GM23338 (cell line): ENCODE measurements around the gene PSMG2. TPM values are rescaled to one million over a fixed set of nuclear protein-coding genes. Genes with fewer than 3 reads are reported as not detected.

Experiments used
- ATAC-seq: fragments of 200-7000 bp; cut with Tn5 transposase; 3 replicates; pipeline ENCODE4 v1.9.1; 2020
- DNase-seq: peaks from one replicate; pipeline ENCODE4 v3.0.0-alpha.2; 2015; ENCODE audit warnings: low spot score
- H2AFZ ChIP-seq: fragments of 200-600 bp; sonication (generic); 2 replicates; pipeline ENCODE4 v1.8.0; 2016; ENCODE audit warnings: antibody characterized with exemption, mild to moderate bottlenecking, moderate library complexity
- H3F3A ChIP-seq: fragments of 200-600 bp; sonication (generic); replicated peaks from 2 replicates; pipeline ENCODE4 v1.8.0; 2017; ENCODE audit warnings: antibody characterized with exemption, mixed run types, low read depth
- H3K27ac ChIP-seq: fragments of 200-600 bp; sonication (generic); 2 replicates; pipeline ENCODE4 v1.6.1; 2016; ENCODE audit warnings: low read depth
- H3K27me3 ChIP-seq: fragments of 200-600 bp; sonication (generic); 2 replicates; pipeline ENCODE4 v1.8.0; 2016; ENCODE audit warnings: mild to moderate bottlenecking, mixed run types, moderate library complexity; ENCODE audit not compliant: insufficient read depth
- H3K36me3 ChIP-seq: fragments of 200-600 bp; sonication (generic); 2 replicates; pipeline ENCODE4 v1.8.0; 2016; ENCODE audit warnings: mild to moderate bottlenecking; ENCODE audit not compliant: insufficient read depth
- H3K4me1 ChIP-seq: fragments of 200-600 bp; sonication (generic); 2 replicates; pipeline ENCODE4 v1.8.0; 2016; ENCODE audit warnings: mild to moderate bottlenecking, moderate library complexity; ENCODE audit not compliant: insufficient read depth
- H3K4me2 ChIP-seq: fragments of 200-600 bp; sonication (generic); 2 replicates; pipeline ENCODE4 v1.7.1; 2017; ENCODE audit warnings: mixed run types
- H3K4me3 ChIP-seq: fragments of 200-600 bp; sonication (generic); 2 replicates; pipeline ENCODE4 v1.6.1; 2016; ENCODE audit warnings: mixed run types
- H3K79me2 ChIP-seq: fragments of 200-600 bp; sonication (generic); replicated peaks from 2 replicates; pipeline ENCODE4 v1.8.0; 2017; ENCODE audit warnings: mild to moderate bottlenecking; ENCODE audit not compliant: insufficient read depth
- H3K9me2 ChIP-seq: fragments of 200-600 bp; sonication (generic); 2 replicates; pipeline ENCODE4 v1.8.0; 2017; ENCODE audit not compliant: insufficient read depth
- H4K20me1 ChIP-seq: fragments of 200-600 bp; sonication (generic); replicated peaks from 2 replicates; pipeline ENCODE4 v1.8.0; 2017; ENCODE audit warnings: mild to moderate bottlenecking; ENCODE audit not compliant: insufficient read depth
- H3K27ac Mint-ChIP-seq: 2 replicates; pipeline ENCODE4 v1.8.0; 2020; ENCODE audit warnings: inconsistent platforms, mild to moderate bottlenecking, moderate library complexity, mixed read lengths
- H3K27me3 Mint-ChIP-seq: 3 replicates; pipeline ENCODE4 v1.8.0; 2022; ENCODE audit warnings: low read depth, mild to moderate bottlenecking, moderate library complexity, mixed read lengths, inconsistent platforms; ENCODE audit not compliant: insufficient read depth, poor library complexity
- H3K36me3 Mint-ChIP-seq: 3 replicates; pipeline ENCODE4 v1.8.0; 2021; ENCODE audit warnings: low read depth, mild to moderate bottlenecking, inconsistent platforms, moderate library complexity, mixed read lengths
- H3K4me1 Mint-ChIP-seq: 3 replicates; pipeline ENCODE4 v1.8.0; 2020; ENCODE audit warnings: mild to moderate bottlenecking, inconsistent platforms, mixed read lengths
- H3K4me3 Mint-ChIP-seq: 3 replicates; pipeline ENCODE4 v1.8.0; 2021; ENCODE audit warnings: moderate library complexity, mild to moderate bottlenecking, inconsistent platforms, mixed read lengths
- H3K9me3 Mint-ChIP-seq: 3 replicates; pipeline ENCODE4 v1.8.0; 2020; ENCODE audit warnings: moderate library complexity, mild to moderate bottlenecking, inconsistent platforms, mixed read lengths
- CREB1 ChIP-seq: fragments of 250-450 bp; sonication (Bioruptor Pico); IDR thresholded peaks from 2 replicates; pipeline ENCODE4 v1.5.0; 2020; ENCODE audit warnings: low read depth, mild to moderate bottlenecking, moderate library complexity
- ETS1 ChIP-seq: IDR thresholded peaks from 2 replicates; pipeline ENCODE4 v1.6.1; 2016; ENCODE audit warnings: antibody characterized with exemption
- EZH2 ChIP-seq: fragments of 200-600 bp; sonication (generic); IDR thresholded peaks from one replicate; pipeline ENCODE4 v1.8.0; 2017; ENCODE audit warnings: antibody characterized with exemption, mild to moderate bottlenecking, low read depth; ENCODE audit not compliant: unreplicated experiment
- EZH2phosphoT487 ChIP-seq: fragments of 200-600 bp; sonication (generic); IDR thresholded peaks from one replicate; pipeline ENCODE4 v1.8.1; 2018; ENCODE audit warnings: antibody characterized with exemption; ENCODE audit not compliant: unreplicated experiment
- JUNB ChIP-seq: IDR thresholded peaks from one replicate; pipeline ENCODE4 v1.6.1; 2016; ENCODE audit warnings: antibody characterized with exemption; ENCODE audit not compliant: unreplicated experiment
- NANOG ChIP-seq: IDR thresholded peaks from 2 replicates; pipeline ENCODE4 v1.6.1; 2016; ENCODE audit warnings: antibody characterized with exemption, borderline replicate concordance
- POLR2AphosphoS5 ChIP-seq: IDR thresholded peaks from 2 replicates; pipeline ENCODE4 v1.6.1; 2016; ENCODE audit warnings: antibody characterized with exemption, low read depth
- REST ChIP-seq: IDR thresholded peaks from one replicate; pipeline ENCODE4 v1.6.1; 2018; ENCODE audit warnings: antibody characterized with exemption; ENCODE audit not compliant: unreplicated experiment
- STAT1 ChIP-seq: IDR thresholded peaks from one replicate; pipeline ENCODE4 v1.6.1; 2016; ENCODE audit warnings: antibody characterized with exemption; ENCODE audit not compliant: unreplicated experiment
- ZNF114 ChIP-seq: fragments of 250-450 bp; sonication (Bioruptor Pico); IDR thresholded peaks from 2 replicates; pipeline ENCODE4 v1.5.0; 2020; ENCODE audit warnings: mild to moderate bottlenecking, moderate library complexity
- ZNF331 ChIP-seq: fragments of 250-450 bp; sonication (Bioruptor Pico); IDR thresholded peaks from 2 replicates; pipeline ENCODE4 v1.5.0; 2020; ENCODE audit warnings: low read depth, mild to moderate bottlenecking, moderate library complexity
- polyA plus RNA-seq: library from polyadenylated mRNA; unstranded; fragments of >200 nt; fragmentation: Nextera tagmentation; extraction: Ambion mirVana; gene quantifications from 2 replicates; pipeline ENCODE4 v1.2.1, GENCODE V29; 2016
- total RNA-seq: library from RNA; depleted of rRNA; stranded (reverse); fragments of >200 nt; shearing (Covaris generic); gene quantifications from 2 replicates; pipeline ENCODE4 v1.2.3, GENCODE V29; 2014
- TF ChIP-seq, protein P1 (sequence below), 2 experiments: fragments of 200-600 bp in 1 of 2; sonication (generic) in 1 of 2; conservative IDR thresholded peaks; 2 replicates each; pipeline versions ENCODE4 v1.5.1 to v1.6.1; 2016 to 2017; ENCODE audit warnings: antibody characterized with exemption in 2 of 2, low read depth in 2 of 2, mild to moderate bottlenecking in 2 of 2, moderate library complexity in 1 of 2
- TF ChIP-seq, protein P2 (sequence below): fragments of 250-450 bp; sonication (Bioruptor Pico); IDR thresholded peaks from 2 replicates; pipeline ENCODE4 v1.5.0; 2020; ENCODE audit warnings: mild to moderate bottlenecking, moderate library complexity

Gene PSMG2
- total and polyA plus RNA-seq, 2 experiments from 2014 or later, result 87.8 to 151 TPM

DNA sequence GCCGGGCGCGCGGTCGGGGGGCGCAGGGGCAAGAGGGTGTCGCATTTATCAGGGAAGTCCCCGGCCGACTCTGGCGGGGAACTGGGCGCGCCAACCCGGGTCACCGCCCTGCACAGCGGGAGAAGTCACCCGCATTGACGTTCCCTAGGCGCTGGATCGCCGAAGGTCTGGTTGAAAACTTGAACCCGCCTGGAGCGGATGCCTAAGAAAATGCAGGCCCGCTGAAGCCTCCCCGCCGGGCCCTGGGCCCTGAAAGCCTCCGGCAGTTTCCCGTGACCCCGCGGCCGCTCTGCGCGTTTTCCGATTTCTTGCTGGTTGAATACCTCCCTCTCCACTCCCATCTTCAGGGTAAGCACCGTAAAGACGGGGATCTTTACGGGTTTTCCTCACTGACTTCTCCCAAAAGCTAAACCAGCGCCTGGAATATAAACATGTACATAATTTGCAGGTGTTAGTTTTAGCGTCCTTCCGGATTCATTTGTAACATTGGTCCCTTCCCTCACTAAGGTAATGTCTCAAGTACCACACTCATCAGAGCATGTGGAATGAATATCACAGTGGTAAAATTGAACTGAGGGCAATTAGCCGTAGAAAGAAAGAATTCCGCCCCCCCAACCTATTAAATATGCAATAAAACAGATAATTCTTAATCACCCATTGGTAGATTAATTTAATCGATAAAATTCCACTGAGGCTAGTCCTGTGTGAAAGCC, 44.3 kb upstream of the PSMG2 start:
- H3K9me3 Mint-ChIP-seq, result no peaks in the 10 kb centered on the region; the same call in 2 of the 3 replicates
- H3K36me3 Mint-ChIP-seq, result peaks cover 3% of the 10 kb centered on the region; the same call in 1 of the 3 replicates
- Histone ChIP-seq H3K4me1 (peaks cover 4% of the 10 kb centered on the region; the same call in 1 of the 2 replicates), H3F3A (peaks cover 4% of the 10 kb centered on the region), H3K36me3 (no peaks in the 10 kb centered on the region), H3K79me2 (peaks cover 27% of the 10 kb centered on the region), H2AFZ (peak overlapping the region; percentile 76), H3K27me3 (peaks cover 21% of the 10 kb centered on the region), H3K9me2 (no peaks in the 10 kb centered on the region), H3K27ac (no peak overlapping the region; the same call in 1 of the 2 replicates), H3K4me3 (peak overlapping the region; percentile 68), H3K4me2 (peak overlapping the region; percentile 87), H4K20me1 (peaks cover 5% of the 10 kb centered on the region; the same call in 1 of the 2 replicates)
- peak overlapping the region; percentile 88 for H3K4me3 Mint-ChIP-seq
- peaks cover 24% of the 10 kb centered on the region for H3K27me3 Mint-ChIP-seq
- peak; percentile 82 for DNase-seq
- TF ChIP-seq REST, result no peak
- TF ChIP-seq NANOG, result no peak
- TF ChIP-seq, protein P1, sequence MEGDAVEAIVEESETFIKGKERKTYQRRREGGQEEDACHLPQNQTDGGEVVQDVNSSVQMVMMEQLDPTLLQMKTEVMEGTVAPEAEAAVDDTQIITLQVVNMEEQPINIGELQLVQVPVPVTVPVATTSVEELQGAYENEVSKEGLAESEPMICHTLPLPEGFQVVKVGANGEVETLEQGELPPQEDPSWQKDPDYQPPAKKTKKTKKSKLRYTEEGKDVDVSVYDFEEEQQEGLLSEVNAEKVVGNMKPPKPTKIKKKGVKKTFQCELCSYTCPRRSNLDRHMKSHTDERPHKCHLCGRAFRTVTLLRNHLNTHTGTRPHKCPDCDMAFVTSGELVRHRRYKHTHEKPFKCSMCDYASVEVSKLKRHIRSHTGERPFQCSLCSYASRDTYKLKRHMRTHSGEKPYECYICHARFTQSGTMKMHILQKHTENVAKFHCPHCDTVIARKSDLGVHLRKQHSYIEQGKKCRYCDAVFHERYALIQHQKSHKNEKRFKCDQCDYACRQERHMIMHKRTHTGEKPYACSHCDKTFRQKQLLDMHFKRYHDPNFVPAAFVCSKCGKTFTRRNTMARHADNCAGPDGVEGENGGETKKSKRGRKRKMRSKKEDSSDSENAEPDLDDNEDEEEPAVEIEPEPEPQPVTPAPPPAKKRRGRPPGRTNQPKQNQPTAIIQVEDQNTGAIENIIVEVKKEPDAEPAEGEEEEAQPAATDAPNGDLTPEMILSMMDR (conservative IDR thresholded peaks at IDR 0.05; ENCODE audit: low read depth in 2 of 2), result no peak
- no peak for TF ChIP-seq POLR2AphosphoS5
- TF ChIP-seq ZNF331, result no peak
- no peak for TF ChIP-seq STAT1
- TF ChIP-seq ETS1, result no peak
- no peak for TF ChIP-seq JUNB
- TF ChIP-seq, protein P2, sequence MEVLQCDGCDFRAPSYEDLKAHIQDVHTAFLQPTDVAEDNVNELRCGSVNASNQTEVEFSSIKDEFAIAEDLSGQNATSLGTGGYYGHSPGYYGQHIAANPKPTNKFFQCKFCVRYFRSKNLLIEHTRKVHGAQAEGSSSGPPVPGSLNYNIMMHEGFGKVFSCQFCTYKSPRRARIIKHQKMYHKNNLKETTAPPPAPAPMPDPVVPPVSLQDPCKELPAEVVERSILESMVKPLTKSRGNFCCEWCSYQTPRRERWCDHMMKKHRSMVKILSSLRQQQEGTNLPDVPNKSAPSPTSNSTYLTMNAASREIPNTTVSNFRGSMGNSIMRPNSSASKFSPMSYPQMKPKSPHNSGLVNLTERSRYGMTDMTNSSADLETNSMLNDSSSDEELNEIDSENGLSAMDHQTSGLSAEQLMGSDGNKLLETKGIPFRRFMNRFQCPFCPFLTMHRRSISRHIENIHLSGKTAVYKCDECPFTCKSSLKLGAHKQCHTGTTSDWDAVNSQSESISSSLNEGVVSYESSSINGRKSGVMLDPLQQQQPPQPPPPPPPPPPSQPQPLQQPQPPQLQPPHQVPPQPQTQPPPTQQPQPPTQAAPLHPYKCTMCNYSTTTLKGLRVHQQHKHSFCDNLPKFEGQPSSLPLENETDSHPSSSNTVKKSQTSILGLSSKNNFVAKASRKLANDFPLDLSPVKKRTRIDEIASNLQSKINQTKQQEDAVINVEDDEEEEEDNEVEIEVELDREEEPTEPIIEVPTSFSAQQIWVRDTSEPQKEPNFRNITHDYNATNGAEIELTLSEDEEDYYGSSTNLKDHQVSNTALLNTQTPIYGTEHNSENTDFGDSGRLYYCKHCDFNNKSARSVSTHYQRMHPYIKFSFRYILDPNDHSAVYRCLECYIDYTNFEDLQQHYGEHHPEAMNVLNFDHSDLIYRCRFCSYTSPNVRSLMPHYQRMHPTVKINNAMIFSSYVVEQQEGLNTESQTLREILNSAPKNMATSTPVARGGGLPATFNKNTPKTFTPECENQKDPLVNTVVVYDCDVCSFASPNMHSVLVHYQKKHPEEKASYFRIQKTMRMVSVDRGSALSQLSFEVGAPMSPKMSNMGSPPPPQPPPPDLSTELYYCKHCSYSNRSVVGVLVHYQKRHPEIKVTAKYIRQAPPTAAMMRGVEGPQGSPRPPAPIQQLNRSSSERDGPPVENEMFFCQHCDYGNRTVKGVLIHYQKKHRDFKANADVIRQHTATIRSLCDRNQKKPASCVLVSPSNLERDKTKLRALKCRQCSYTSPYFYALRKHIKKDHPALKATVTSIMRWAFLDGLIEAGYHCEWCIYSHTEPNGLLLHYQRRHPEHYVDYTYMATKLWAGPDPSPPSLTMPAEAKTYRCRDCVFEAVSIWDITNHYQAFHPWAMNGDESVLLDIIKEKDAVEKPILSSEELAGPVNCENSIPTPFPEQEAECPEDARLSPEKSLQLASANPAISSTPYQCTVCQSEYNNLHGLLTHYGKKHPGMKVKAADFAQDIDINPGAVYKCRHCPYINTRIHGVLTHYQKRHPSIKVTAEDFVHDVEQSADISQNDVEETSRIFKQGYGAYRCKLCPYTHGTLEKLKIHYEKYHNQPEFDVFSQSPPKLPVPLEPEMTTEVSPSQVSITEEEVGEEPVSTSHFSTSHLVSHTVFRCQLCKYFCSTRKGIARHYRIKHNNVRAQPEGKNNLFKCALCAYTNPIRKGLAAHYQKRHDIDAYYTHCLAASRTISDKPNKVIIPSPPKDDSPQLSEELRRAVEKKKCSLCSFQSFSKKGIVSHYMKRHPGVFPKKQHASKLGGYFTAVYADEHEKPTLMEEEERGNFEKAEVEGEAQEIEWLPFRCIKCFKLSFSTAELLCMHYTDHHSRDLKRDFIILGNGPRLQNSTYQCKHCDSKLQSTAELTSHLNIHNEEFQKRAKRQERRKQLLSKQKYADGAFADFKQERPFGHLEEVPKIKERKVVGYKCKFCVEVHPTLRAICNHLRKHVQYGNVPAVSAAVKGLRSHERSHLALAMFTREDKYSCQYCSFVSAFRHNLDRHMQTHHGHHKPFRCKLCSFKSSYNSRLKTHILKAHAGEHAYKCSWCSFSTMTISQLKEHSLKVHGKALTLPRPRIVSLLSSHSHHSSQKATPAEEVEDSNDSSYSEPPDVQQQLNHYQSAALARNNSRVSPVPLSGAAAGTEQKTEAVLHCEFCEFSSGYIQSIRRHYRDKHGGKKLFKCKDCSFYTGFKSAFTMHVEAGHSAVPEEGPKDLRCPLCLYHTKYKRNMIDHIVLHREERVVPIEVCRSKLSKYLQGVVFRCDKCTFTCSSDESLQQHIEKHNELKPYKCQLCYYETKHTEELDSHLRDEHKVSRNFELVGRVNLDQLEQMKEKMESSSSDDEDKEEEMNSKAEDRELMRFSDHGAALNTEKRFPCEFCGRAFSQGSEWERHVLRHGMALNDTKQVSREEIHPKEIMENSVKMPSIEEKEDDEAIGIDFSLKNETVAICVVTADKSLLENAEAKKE (CRISPR knock-in tag), result no peak
- TF ChIP-seq EZH2, result no peak
- no peak for TF ChIP-seq EZH2phosphoT487
- no peak for TF ChIP-seq CREB1 (CRISPR knock-in tag)
- TF ChIP-seq ZNF114 (CRISPR knock-in tag), result no peak
- ATAC-seq, result peak; percentile 58
- no peak overlapping the region for H3K27ac Mint-ChIP-seq
- peaks cover 18% of the 10 kb centered on the region for H3K4me1 Mint-ChIP-seq
